Thoracic aorta (tissue), 2 donors: ENCODE measurements around the gene RBM26. TPM values are rescaled to one million over a fixed set of nuclear protein-coding genes. Genes with fewer than 3 reads are reported as not detected.

Experiments used
- ATAC-seq: fragments of 150-250 bp; one replicate; pipeline ENCODE4 v1.8.0; 2017; ENCODE audit warnings: low read depth; ENCODE audit not compliant: insufficient number of reproducible peaks, low FRiP score
- DNase-seq: peaks from one replicate; pipeline ENCODE4 v3.0.0-alpha.2; 2020; ENCODE audit warnings: low spot score
- H3K27ac ChIP-seq, 2 donors: fragments of 200-600 bp; sonication (generic); 1 replicate in 1 of 2; 2 replicates in 1 of 2; pipeline ENCODE4 v1.5.1; 2016; ENCODE audit warnings: mild to moderate bottlenecking in 2 of 2, moderate library complexity in 2 of 2
- H3K27me3 ChIP-seq: fragments of 200-600 bp; sonication (generic); replicated peaks from 2 replicates; pipeline ENCODE4 v1.6.0; 2016; ENCODE audit warnings: mild to moderate bottlenecking; ENCODE audit not compliant: insufficient read depth
- H3K36me3 ChIP-seq: fragments of 200-600 bp; sonication (generic); one replicate; pipeline ENCODE4 v1.5.1; 2016
- H3K4me1 ChIP-seq, 2 donors: fragments of 200-600 bp; sonication (generic); 1 replicate in 1 of 2; 2 replicates in 1 of 2; pipeline versions ENCODE4 v1.5.1 to v1.6.0; 2016; ENCODE audit warnings: low read depth in 2 of 2, mild to moderate bottlenecking in 1 of 2; ENCODE audit not compliant: control insufficient read depth in 1 of 2
- H3K4me3 ChIP-seq: fragments of 200-600 bp; sonication (generic); 2 replicates; pipeline ENCODE4 v1.5.1; 2016; ENCODE audit warnings: mild to moderate bottlenecking
- H3K9me3 ChIP-seq: fragments of 200-600 bp; sonication (generic); 2 replicates; pipeline ENCODE4 v1.5.1; 2016
- CTCF ChIP-seq: fragments of 200-600 bp; sonication (generic); IDR thresholded peaks from one replicate; pipeline ENCODE4 v1.5.1; 2019; ENCODE audit warnings: antibody characterized with exemption
- total RNA-seq, 2 donors: library from RNA; depleted of rRNA; stranded (reverse); fragments of >200 nt; gene quantifications; one replicate each; pipeline versions ENCODE4 v1.1.0 to v1.2.3, GENCODE V29; 2016

RBM26 gene
- total RNA-seq, 2 donors from 2014 or later = 30.9 to 55.4 TPM

GRCh38 chr13:79401259-79402070 lies 4.6 kb downstream of the RBM26 start:
- Histone ChIP-seq H3K27ac (no peak overlapping the region), H3K4me1 (peaks cover 29 to 48% of the 10 kb centered on the region in 2 donors), H3K36me3 (peaks cover 8% of the 10 kb centered on the region), H3K9me3 (no peaks in the 10 kb centered on the region), H3K27me3 (no peaks in the 10 kb centered on the region), H3K4me3 (no peak overlapping the region)
- ATAC-seq (no peak), DNase-seq (no peak)
- TF ChIP-seq CTCF = no peak

DNA sequence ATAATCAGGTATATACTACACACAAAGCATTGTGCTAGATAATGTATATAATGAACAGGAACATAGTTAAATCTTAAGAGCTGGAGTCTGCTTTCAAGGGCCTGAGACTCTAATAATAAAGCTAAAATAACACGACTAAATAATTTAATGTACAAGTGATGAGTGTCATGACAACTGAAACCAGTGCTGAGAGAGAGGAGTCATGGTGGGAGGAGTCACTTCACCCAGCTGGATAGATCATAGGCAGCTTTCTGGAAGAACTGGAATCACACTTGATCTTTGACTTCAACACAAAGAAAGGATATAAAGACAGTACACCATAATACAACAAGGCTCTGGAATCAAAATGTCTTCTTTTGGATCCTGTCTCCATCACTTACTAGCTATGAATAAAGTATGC lies 7.1 kb downstream of the RBM26 start:
- DNase-seq (no peak), ATAC-seq (no peak)
- no peak for TF ChIP-seq CTCF
- Histone ChIP-seq H3K4me3 (no peak overlapping the region), H3K9me3 (peaks cover 3% of the 10 kb centered on the region), H3K36me3 (peaks cover 8% of the 10 kb centered on the region), H3K27ac (no peak overlapping the region), H3K27me3 (no peaks in the 10 kb centered on the region), H3K4me1 (peaks cover 21 to 40% of the 10 kb centered on the region in 2 donors)

DNA sequence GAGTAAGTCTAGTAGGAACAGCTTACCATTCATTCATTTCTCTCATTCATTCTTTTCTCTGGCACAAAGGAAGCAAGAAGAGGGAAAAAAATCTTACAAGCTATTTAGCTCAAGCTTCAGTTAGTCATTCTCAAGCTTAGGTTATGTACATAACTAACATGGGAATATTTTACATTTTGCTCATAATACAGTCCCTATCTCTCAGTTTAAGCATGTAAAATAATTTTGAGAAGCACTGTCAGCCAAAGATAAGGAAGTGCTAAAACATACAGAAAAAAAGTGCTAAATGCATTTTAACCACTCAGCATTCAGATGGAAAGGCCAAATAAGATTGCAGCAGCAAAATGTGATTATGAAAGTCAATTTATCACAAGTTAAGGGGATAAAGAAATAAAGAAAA lies 7.9 kb downstream of the RBM26 start:
- Histone ChIP-seq H3K9me3 (peaks cover 3% of the 10 kb centered on the region), H3K27me3 (no peaks in the 10 kb centered on the region), H3K4me1 (peaks cover 25 to 40% of the 10 kb centered on the region in 2 donors), H3K4me3 (no peak overlapping the region), H3K27ac (no peak overlapping the region), H3K36me3 (peaks cover 8% of the 10 kb centered on the region)
- TF ChIP-seq CTCF = no peak
- ATAC-seq = no peak
- no peak for DNase-seq

- Histone ChIP-seq H3K27me3 (no peaks in the 10 kb centered on the region), H3K4me3 (no peak overlapping the region), H3K27ac (no peak overlapping the region), H3K36me3 (peaks cover 8% of the 10 kb centered on the region), H3K4me1 (peaks cover 9 to 26% of the 10 kb centered on the region in 2 donors), H3K9me3 (peaks cover 3% of the 10 kb centered on the region)
- no peak for TF ChIP-seq CTCF
- ATAC-seq (no peak), DNase-seq (no peak)
These were observed 10.2 kb downstream of the RBM26 start for GRCh38 chr13:79395881-79396280.

- peaks cover 3% of the 10 kb centered on the region for H3K9me3 ChIP-seq
- ATAC-seq (no peak), DNase-seq (no peak)
- no peak for TF ChIP-seq CTCF
- H3K27me3 ChIP-seq = no peaks in the 10 kb centered on the region
- H3K4me1 ChIP-seq = peaks cover 13 to 16% of the 10 kb centered on the region in 2 donors
- H3K4me3 ChIP-seq = peak overlapping the region; percentile 33
- H3K27ac ChIP-seq = no peak overlapping the region
- H3K36me3 ChIP-seq = peaks cover 5% of the 10 kb centered on the region
These were observed 12.3 kb downstream of the RBM26 start for GRCh38 chr13:79393564-79394249.
